Smooth muscle cell (in vitro differentiated cells): ENCODE data around the gene MT3. TPM values are rescaled to one million over a fixed set of nuclear protein-coding genes. Genes with fewer than 3 reads are reported as not detected.

ENCODE experiments used
- DNase-seq: peaks from one replicate; lab custom pipeline; 2025; ENCODE audit not compliant: unreplicated experiment; lab: John Stamatoyannopoulos, UW
- H2AFZ ChIP-seq: fragments of 200-600 bp; sonication (generic); 2 replicates; pipeline ENCODE4 v1.6.0; 2016; ENCODE audit warnings: antibody characterized with exemption, low read depth, mild to moderate bottlenecking
- H3F3A ChIP-seq: fragments of 200-600 bp; sonication (generic); 2 replicates; pipeline ENCODE4 v1.6.0; 2017; ENCODE audit warnings: antibody characterized with exemption, low read depth
- H3K27ac ChIP-seq: fragments of 200-600 bp; sonication (generic); 2 replicates; pipeline ENCODE4 v1.5.1; 2016; ENCODE audit warnings: low read depth, mild to moderate bottlenecking
- H3K27me3 ChIP-seq: fragments of 200-600 bp; sonication (generic); 2 replicates; pipeline ENCODE4 v1.6.1; 2016; ENCODE audit warnings: low read depth, mild to moderate bottlenecking
- H3K36me3 ChIP-seq: fragments of 200-600 bp; sonication (generic); 2 replicates; pipeline ENCODE4 v1.5.1; 2016; ENCODE audit warnings: low read depth
- H3K4me1 ChIP-seq: fragments of 200-600 bp; sonication (generic); 2 replicates; pipeline ENCODE4 v1.5.1; 2016; ENCODE audit warnings: low read depth
- H3K4me2 ChIP-seq: fragments of 200-600 bp; sonication (generic); 2 replicates; pipeline ENCODE4 v1.6.0; 2016; ENCODE audit warnings: mild to moderate bottlenecking
- H3K4me3 ChIP-seq: fragments of 200-600 bp; sonication (generic); 2 replicates; pipeline ENCODE4 v1.5.1; 2016; ENCODE audit warnings: mild to moderate bottlenecking
- H3K79me2 ChIP-seq: fragments of 200-600 bp; sonication (generic); 2 replicates; pipeline ENCODE4 v1.6.0; 2016; ENCODE audit warnings: low read depth, mild to moderate bottlenecking
- H3K9ac ChIP-seq: fragments of 200-600 bp; sonication (generic); 2 replicates; pipeline ENCODE4 v1.6.0; 2016; ENCODE audit warnings: low read depth
- H3K9me3 ChIP-seq: fragments of 200-600 bp; sonication (generic); replicated peaks from 2 replicates; pipeline ENCODE4 v1.5.1; 2016; ENCODE audit warnings: low read depth
- H4K20me1 ChIP-seq: fragments of 200-600 bp; sonication (generic); 2 replicates; pipeline ENCODE4 v1.6.0; 2016; ENCODE audit warnings: low read depth
- CTCF ChIP-seq: fragments of 200-600 bp; sonication (generic); IDR thresholded peaks from 2 replicates; pipeline ENCODE4 v1.5.1; 2017; ENCODE audit warnings: borderline replicate concordance, mild to moderate bottlenecking, antibody characterized with exemption; ENCODE audit not compliant: insufficient read depth, poor library complexity, severe bottlenecking
- WGBS: methylation state at CpG from one replicate; pipeline ENCODE4 v1.1.7; 2016; ENCODE audit warnings: low lambda C conversion rate; 5-methylcytosine and 5-hydroxymethylcytosine counted together
- polyA plus RNA-seq: library from polyadenylated mRNA; unstranded; fragments of >200 nt; fragmentation: Nextera tagmentation; extraction: Ambion mirVana; gene quantifications from 2 replicates; pipeline ENCODE4 v1.2.1, GENCODE V29; 2016
- total RNA-seq: library from RNA; depleted of rRNA; stranded (reverse); fragments of >200 nt; gene quantifications from 2 replicates; pipeline ENCODE4 v1.2.3, GENCODE V29; 2014

The MT3 gene
- total and polyA plus RNA-seq, 2 experiments from 2014 or later = not detected

- DNase-seq = no peak
- Histone ChIP-seq H3F3A (no peaks in the 10 kb centered on the region), H3K36me3 (no peaks in the 10 kb centered on the region), H3K4me2 (no peak overlapping the region), H3K79me2 (no peaks in the 10 kb centered on the region), H2AFZ (no peak overlapping the region), H3K27me3 (peaks cover 12% of the 10 kb centered on the region), H3K4me3 (no peak overlapping the region), H3K9ac (no peak overlapping the region), H3K27ac (no peak overlapping the region), H4K20me1 (no peaks in the 10 kb centered on the region), H3K9me3 (no peaks in the 10 kb centered on the region), H3K4me1 (peaks cover 8% of the 10 kb centered on the region)
- no peak for TF ChIP-seq CTCF
- 90% methylated on average over 5 of the region's 5 CpGs for WGBS
These were observed 39.5 kb upstream of the MT3 start for GRCh38 chr16:56549744-56550385.

DNA sequence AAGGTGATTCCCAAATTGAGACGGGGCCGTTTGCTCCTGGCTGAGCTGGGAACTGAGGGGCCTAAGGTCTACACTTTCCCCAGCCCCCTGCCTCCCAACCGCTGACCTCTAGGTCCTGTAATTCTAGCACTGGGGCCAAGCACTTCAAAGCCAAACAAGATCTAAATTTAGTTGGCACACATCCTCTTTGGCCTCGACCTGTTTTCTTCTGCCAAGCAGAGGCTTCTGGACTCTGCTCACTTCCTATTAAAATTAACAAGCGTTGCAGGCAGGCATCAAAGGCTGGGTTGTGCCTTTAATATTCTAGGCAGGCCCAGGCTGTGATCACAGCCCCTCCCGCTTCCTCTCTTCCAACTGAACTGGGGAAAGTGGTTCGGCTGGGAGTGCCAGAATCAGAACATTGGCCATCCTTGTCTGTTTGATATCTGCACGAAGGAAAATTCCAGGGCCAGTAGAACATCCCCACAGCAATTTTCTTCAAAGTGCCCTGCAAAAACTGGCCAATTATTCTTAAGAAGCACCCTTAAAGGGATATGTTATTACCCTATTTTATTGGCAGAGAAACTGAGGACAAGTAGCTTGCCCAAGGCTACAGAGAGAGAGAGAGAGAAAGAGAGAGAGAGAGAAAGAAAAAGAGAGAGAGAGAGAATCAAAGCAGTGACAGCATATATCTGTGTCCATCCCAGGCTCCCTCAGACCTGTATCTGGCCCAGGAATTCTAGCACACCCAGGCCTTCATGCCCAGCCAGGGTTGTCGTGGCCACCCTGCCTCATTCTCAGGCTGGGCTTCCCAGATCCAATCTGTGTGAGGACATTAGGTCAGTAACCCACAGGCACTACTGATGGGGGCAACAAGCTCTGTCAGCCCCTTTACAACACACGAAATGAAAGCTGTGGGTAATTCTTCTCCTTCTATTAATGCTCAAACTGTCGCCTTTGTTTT, 37.3 kb upstream of the MT3 start:
- no peak overlapping the region for H3K27ac ChIP-seq
- no peak overlapping the region for H3K4me3 ChIP-seq
- no peak for TF ChIP-seq CTCF
- H3K79me2 ChIP-seq = no peaks in the 10 kb centered on the region
- peaks cover 27% of the 10 kb centered on the region for H3K27me3 ChIP-seq
- DNase-seq = no peak
- no peaks in the 10 kb centered on the region for H3K36me3 ChIP-seq
- H4K20me1 ChIP-seq = no peaks in the 10 kb centered on the region
- H3K4me2 ChIP-seq = no peak overlapping the region
- whole genome bisulfite sequencing = 75% methylated on average over 11 of the region's 11 CpGs
- no peak overlapping the region for H2AFZ ChIP-seq
- peaks cover 8% of the 10 kb centered on the region for H3K4me1 ChIP-seq
- no peak overlapping the region for H3K9ac ChIP-seq
- H3K9me3 ChIP-seq = no peaks in the 10 kb centered on the region
- H3F3A ChIP-seq = no peaks in the 10 kb centered on the region

- WGBS = 94% methylated on average over 10 of the region's 10 CpGs
- TF ChIP-seq CTCF = no peak
- no peak overlapping the region for H3K27ac ChIP-seq
- no peaks in the 10 kb centered on the region for H3K36me3 ChIP-seq
- H4K20me1 ChIP-seq = no peaks in the 10 kb centered on the region
- no peak overlapping the region for H3K9ac ChIP-seq
- peaks cover 41% of the 10 kb centered on the region for H3K27me3 ChIP-seq
- no peaks in the 10 kb centered on the region for H3K9me3 ChIP-seq
- no peaks in the 10 kb centered on the region for H3K79me2 ChIP-seq
- no peak overlapping the region for H3K4me2 ChIP-seq
- H3F3A ChIP-seq = no peaks in the 10 kb centered on the region
- no peak overlapping the region for H2AFZ ChIP-seq
- H3K4me1 ChIP-seq = no peaks in the 10 kb centered on the region
- no peak for DNase-seq
- no peak overlapping the region for H3K4me3 ChIP-seq
These were observed 34.9 kb upstream of the MT3 start for GRCh38 chr16:56554441-56554840.
